Activated CD4-positive, alpha-beta T cell treated with anti-CD3 and anti-CD28 coated beads, Interleukin-2, amount 50 U/mL, for 24 hours (primary cell): ENCODE results near the gene LARP4.
"Not testable (repeated sequence)": the region's sequence is repeated elsewhere in the genome, so short reads cannot be mapped to it uniquely, and the experiment has no call there.

Experiments used
- DNase-seq, 2 donors: peaks; one replicate each; pipeline ENCODE4 v3.0.0-alpha.2; 2020; ENCODE audit warnings: low read depth in 1 of 2, low spot score in 1 of 2

The LARP4 gene

GRCh38 chr12:50477241-50477832 lies 76.7 kb downstream of the LARP4 start:
- DNase-seq = no peak

DNA sequence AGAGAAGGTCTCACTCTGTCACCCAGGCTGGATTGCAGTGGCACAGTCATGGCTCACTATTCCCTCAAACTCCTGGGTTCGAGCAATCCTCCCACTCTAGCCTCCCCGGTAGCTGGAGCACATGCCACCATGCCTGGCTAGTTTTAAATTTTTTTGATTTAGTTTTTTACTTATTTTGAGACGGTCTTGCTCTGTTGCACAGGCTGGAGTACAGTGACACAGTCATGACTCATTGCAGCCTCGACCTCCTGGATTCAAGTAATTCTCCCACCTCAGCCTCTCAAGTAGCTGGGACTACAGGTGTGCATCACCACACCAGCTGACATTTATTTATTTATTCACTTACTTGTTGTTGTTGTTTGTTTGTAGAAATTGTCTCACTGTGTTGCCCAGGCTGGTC lies 81.9 kb downstream of the LARP4 start:
- no peak for DNase-seq

DNA sequence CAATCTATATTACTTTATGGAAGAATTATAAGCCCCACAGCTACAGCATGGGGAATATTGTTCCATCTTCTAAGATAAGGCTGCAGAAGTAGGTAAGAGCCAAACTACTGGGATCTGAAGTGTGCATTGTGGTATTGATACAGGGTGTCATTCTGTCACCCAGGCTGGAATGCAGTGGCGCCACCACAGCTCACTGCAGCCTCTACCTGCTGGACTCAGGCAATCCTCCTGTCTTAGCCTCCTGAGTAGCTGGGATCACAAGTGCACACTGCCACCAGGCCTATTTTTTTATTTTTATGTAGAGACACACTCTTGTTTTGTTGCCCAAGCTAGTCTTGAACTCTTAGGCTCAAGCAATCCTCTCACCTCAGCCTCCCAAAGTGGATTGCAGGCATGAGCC lies 82.8 kb downstream of the LARP4 start:
- no peak for DNase-seq

GRCh38 chr12:50488801-50489200 lies 88.1 kb downstream of the LARP4 start:
- DNase-seq = no peak

DNA sequence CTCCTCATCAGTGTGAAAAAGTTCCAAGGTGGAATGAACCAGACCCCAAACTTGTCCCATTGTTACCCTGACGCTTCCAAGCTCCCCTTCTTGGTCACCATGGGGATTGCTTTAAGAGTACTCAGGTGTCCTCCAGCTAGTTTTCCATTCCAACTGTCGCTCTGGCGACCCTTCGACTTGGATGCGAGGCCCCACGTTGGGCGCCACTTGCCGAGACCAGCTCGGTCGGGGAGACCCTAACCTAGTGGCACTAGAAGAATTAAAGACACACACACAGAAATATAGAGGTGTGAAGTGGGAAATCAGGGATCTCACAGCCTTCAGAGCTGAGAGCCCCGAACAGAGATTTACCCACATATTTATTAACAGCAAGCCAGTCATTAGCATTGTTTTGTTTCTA lies 97.4 kb downstream of the LARP4 start:
- DNase-seq = not testable (repeated sequence)

GRCh38 chr12:50504798-50505674 lies 104.4 kb downstream of the LARP4 start, which contains the start of gene DIP2B:
DIP2B (plus strand) TSS chr12:50504985; CDS start chr12:50505141, 156 bp downstream.
- peak; percentile 91 to 95 for DNase-seq

- no peak for DNase-seq
These were observed 105.2 kb downstream of the LARP4 start for GRCh38 chr12:50505675-50506530.

DNA sequence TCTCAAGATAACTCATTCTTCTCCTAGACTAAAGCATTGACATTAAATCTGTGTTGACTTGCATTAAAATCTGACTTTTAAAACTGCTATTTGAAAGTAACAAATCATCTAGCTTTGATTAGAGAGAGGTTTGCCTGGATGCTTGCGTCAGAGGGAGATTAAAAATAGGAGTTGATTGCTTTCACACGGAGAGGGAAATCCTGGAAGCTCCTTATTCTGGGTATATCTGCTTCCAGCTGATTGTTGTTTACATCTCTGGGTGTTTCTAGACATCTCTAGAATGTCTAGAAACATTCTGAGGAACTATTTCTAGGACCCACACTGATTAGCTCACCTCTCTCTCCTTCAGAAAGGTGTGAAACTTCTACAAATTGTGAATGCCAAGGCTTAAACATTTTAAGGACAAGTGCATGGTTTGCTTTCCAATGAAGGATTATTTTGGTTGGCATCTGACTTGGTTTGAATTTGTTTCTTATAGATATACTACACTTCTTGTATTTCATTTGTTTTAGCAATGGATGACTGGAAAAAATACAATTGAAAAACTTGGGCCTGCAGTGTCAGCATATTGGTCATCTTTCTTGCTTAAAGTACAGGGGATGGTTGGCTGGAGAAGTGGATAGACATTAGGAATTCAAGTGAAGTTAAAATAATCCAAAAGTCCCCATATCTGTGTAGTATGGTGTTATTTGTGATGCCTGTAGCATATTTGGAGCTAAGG lies 106.2 kb downstream of the LARP4 start:
- no peak for DNase-seq

DNA sequence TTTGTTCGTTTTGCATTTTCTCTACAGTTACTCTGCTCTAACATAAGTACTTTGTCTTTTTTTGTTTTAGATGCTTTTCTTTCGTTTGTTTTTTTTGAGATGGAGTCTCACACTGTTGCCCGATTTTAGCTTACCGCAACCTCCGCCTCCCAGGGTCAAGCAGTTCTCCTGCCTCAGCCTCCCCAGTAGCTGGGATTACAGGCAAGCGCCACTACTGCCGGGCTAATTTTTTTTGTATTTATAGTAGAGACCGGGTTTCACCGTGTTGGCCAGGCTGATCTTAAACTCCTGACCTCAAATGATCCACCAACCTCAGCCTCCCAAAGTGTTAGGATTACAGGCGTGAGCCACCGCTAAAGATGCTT lies 106.8 kb downstream of the LARP4 start:
- no peak for DNase-seq

DNA sequence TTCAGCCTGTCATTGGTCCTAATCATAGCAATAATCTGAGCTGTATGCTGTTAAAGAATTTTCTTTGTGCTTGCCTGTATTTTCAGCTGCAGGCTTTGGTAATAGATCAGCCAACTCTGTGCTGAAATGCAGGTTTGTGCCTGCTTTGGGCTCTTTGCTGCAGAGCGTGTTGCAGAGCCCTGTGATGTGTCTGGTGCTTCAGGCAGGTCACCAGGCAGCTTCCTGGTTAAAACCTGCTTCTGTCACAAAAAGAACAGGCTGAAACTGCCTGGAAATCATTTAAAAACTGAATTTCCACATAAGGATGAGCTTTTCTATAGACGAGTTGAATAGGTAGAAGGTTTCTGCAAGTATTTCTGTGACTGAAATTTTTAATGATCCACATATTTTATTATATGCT lies 107.2 kb downstream of the LARP4 start:
- DNase-seq = no peak

DNA sequence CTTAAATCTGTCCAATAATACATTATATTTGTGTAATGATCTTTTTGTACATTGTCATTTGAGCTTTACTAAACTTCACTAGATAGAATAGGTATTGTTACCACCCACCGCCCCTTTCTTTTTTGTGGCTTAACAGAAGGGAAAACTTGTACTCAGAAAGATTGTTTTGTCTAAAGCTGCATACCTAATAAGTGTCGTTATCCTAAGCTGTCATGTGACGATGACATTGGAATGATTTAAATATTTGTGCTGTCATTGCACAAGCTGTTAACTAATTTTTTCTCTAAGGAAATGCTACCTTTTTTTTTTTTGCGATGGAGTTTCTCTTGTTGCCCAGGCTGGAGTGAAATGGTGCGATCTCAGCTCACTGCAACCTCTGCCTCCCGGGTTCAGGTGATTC lies 107.7 kb downstream of the LARP4 start:
- DNase-seq = peak in 1 of 2 donors; percentile 26

DNA sequence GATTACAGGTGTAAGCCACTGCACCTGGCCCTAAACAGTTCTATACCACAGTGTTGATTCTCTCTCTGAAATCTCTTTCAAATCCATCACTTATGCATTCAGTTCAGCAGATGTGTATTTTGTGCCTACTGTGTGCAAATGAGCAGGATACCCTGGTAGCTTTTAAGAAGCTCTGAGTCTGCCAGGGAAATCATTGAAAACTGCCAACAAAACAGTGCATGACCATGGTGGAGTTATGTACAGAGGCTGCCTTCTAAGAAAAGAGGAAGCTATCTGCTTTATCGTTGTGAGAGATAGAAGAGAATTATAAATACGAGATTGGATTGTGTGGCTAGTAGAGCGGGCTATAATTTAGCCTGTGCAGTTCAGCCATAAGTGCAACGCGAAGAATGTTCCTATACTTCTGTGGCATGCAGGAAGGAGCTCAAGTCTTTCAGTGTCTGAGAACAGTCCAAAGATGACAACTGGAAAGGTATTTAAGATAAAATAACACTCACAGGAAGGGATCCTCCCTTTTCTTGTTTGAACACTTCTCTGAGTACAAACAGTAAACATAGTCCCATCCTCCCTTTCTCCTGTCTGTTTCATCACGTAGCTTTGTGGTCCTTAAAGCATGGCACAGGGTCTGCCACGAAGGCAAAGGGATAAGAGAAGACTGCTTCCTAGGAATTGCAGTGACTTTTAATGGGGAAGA lies 108.4 kb downstream of the LARP4 start:
- DNase-seq = no peak

- DNase-seq = no peak
These were observed 114.0 kb downstream of the LARP4 start for GRCh38 chr12:50514526-50515276.

DNA sequence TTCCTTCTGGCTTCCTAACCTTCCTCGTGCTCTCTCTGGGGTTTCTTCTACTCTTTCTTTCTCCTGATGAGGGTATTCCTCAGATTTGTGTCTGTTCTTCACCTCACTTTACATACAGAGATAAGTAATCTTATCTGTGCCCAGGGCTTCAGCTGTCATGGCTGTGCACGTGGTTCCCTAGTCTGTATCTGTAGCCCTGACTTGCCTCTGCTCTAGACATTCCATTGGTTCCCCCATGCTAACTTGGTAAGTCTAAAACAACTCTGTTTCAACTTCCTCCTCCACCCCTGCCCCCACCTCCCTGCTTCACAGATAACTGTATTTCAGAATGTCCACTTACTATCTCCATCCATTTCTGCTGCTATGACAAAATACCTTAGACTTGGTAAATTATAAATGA lies 114.9 kb downstream of the LARP4 start:
- DNase-seq = no peak

DNA sequence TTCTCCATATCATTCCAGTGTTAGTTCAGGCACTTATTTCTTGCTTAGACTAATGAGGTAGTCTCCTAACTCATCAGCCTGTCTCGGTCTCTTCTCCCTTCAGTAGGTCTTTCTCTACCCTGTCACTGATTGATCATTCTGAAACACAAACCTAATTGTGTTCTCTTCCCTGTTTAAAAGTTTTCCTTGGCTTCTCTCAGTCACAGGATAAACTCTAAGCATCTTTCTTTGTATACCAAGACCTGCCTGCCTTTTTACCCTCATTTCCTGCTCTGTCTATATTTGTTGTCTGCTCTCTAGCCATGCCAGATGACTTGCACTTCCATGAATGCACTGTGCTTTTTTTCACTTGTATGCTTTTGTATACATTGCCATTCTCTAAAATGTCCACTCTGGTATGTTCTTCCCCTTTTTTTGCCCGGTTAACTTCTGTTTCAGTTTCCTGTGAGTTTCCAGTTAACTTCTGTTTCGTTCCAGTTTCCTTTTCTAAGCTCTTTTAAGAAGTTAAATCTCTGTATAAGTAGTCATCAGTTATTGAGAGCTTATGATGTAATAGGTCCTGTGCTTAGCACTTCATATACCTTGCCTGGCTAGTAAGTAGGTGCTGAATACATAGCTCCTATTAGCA lies 116.8 kb downstream of the LARP4 start:
- DNase-seq = no peak

DNA sequence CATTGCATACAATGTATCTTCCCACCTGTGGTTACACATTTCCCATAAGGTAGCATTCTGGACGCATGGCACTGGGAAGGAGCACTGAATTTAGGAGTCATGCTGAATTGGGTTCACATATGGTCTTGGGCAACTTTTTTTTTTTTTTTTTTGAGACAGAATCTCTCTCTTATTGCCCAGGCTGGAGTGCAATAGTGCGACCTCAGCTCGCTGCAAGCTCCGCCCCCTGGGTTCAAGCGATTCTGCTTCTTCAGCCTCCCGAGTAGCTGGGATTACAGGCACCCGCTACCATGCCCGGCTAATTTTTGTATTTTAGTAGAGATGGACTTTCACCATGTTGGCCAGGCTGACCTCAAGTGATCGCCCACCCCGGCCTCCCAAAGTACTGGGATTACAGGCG lies 117.4 kb downstream of the LARP4 start:
- no peak for DNase-seq

- no peak for DNase-seq
These were observed 118.7 kb downstream of the LARP4 start for GRCh38 chr12:50519353-50519752.

DNA sequence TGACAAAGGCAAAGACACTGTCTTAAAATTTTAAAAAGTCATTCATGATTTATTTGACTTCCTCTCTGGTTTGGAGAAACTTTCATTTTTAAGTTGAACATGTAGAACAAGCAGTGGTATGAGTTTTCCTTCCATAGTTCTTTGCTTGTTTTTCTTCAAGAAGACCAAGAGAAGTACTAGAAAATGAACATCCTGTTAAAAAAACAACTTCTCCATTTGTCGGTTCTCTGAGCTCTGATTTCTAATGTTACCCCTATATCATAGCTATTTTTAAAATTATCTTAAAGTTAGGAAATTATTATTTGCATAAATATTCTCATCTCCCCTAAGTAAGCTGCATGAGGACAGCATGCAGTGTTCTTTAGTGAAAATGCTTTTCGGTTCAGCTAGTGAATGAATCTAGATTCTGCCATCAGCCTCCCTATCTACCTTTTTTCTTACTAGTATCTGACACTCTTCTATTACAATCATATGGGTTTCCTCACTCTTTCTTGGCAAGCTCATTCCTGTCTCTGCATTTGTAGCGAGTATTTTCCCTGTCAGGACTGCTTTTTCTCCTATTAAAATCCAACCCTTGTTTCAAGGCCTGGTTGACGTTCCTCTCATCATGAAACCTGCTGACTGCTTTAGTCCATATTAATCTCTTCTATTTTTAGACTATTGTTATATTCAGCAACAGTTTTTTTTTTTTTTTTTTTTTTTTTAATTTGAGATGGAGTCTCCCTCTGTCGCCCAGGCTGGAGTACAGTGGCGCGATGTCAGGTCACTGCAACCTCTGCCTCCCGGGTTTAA lies 119.9 kb downstream of the LARP4 start:
- DNase-seq = no peak

- DNase-seq = not testable (repeated sequence)
These were observed 121.1 kb downstream of the LARP4 start for GRCh38 chr12:50521781-50522180.
